Measurements from ENCODE around the gene NUP88.
A peak's percentile ranks its signal among the peaks of the same experiment; 100 is the strongest.
"Not testable (repeated sequence)": the region's sequence is repeated elsewhere in the genome, so short reads cannot be mapped to it uniquely, and the experiment has no call there.

Gene NUP88

GRCh38 chr17:5431949-5432556, 12.6 kb upstream of the NUP88 start:
- in situ Hi-C loops (cut with HindIII; ENCODE audit: low sequenced_read_pairs): no loop called here
- no peak for DNase-seq (ENCODE audit: low read depth, low spot score)
- H3K4me3 ChIP-seq (ENCODE audit: low read depth, low read length): no peak overlapping the region
- TF ChIP-seq CTCF (IDR thresholded peaks at IDR 0.05; ENCODE audit: low read depth, low read length): no peak

GRCh38 chr17:5431234-5431633, 11.8 kb upstream of the NUP88 start:
- in situ Hi-C loops (cut with HindIII; ENCODE audit: low sequenced_read_pairs); DNase-seq (ENCODE audit: low read depth, low spot score); H3K4me3 ChIP-seq (ENCODE audit: low read depth, low read length): not testable (repeated sequence)

- in situ Hi-C loops (cut with HindIII; ENCODE audit: low sequenced_read_pairs): no loop called here
- no peak for TF ChIP-seq CTCF (IDR thresholded peaks at IDR 0.05; ENCODE audit: low read depth, low read length)
Measured at GRCh38 chr17:5430413-5430999, 11.0 kb upstream of the NUP88 start.

GRCh38 chr17:5429191-5429887, 9.9 kb upstream of the NUP88 start:
- in situ Hi-C loops (cut with HindIII; ENCODE audit: low sequenced_read_pairs): no loop called here
- no peak for TF ChIP-seq CTCF (IDR thresholded peaks at IDR 0.05; ENCODE audit: low read depth, low read length)
- DNase-seq (ENCODE audit: low read depth, low spot score): no peak
- H3K4me3 ChIP-seq (ENCODE audit: low read depth, low read length): no peak overlapping the region

More at GRCh38 chr17:5430413-5430999, 11.0 kb upstream of the NUP88 start:
- no peak overlapping the region for H3K4me3 ChIP-seq (ENCODE audit: low read depth, low read length)
- DNase-seq (ENCODE audit: low read depth, low spot score): no peak

GRCh38 chr17:5425826-5426225, 6.4 kb upstream of the NUP88 start:
- in situ Hi-C loops (cut with HindIII; ENCODE audit: low sequenced_read_pairs): no loop called here
- H3K4me3 ChIP-seq (ENCODE audit: low read depth, low read length): no peak overlapping the region
- DNase-seq (ENCODE audit: low read depth, low spot score): no peak
- TF ChIP-seq CTCF (IDR thresholded peaks at IDR 0.05; ENCODE audit: low read depth, low read length): no peak

GRCh38 chr17:5424909-5425308, 5.4 kb upstream of the NUP88 start:
- in situ Hi-C loops (cut with HindIII; ENCODE audit: low sequenced_read_pairs): no loop called here
- H3K4me3 ChIP-seq (ENCODE audit: low read depth, low read length): no peak overlapping the region
- DNase-seq (ENCODE audit: low read depth, low spot score): no peak
- TF ChIP-seq CTCF (IDR thresholded peaks at IDR 0.05; ENCODE audit: low read depth, low read length): no peak

GRCh38 chr17:5422505-5422904, 3.0 kb upstream of the NUP88 start:
- no peak for TF ChIP-seq CTCF (IDR thresholded peaks at IDR 0.05; ENCODE audit: low read depth, low read length)
- no peak overlapping the region for H3K4me3 ChIP-seq (ENCODE audit: low read depth, low read length)
- peak; percentile 56 for DNase-seq (ENCODE audit: low read depth, low spot score)
- in situ Hi-C loops (cut with HindIII; ENCODE audit: low sequenced_read_pairs): no loop called here

Measured in astrocyte of the spinal cord (primary cell).